ENCODE measurements around the gene EMSY.

The EMSY gene

GRCh38 chr11:76493626-76494539, 49.1 kb downstream of the EMSY start:
- no peak overlapping the region for H3K18ac ChIP-seq (ENCODE audit: low read length)
- no peak overlapping the region for H3K4me3 ChIP-seq (ENCODE audit: low read depth, low read length)
- H2AFZ ChIP-seq (ENCODE audit: insufficient read depth, low read length, poor library complexity), result no peak overlapping the region
- no peaks in the 10 kb centered on the region for H3K9me3 ChIP-seq (ENCODE audit: insufficient read depth, low read depth, low read length)
- no peaks in the 10 kb centered on the region for H3K27me3 ChIP-seq (ENCODE audit: insufficient read depth, low read length)
- H4K12ac ChIP-seq (ENCODE audit: low read depth, low read length), result no peak overlapping the region
- H3K23ac ChIP-seq (ENCODE audit: low read length), result no peak overlapping the region
- no peak overlapping the region for H3K27ac ChIP-seq (ENCODE audit: low read depth, low read length)
- H2AK5ac ChIP-seq (ENCODE audit: low read length), result no peak overlapping the region
- H3K4me2 ChIP-seq (ENCODE audit: low read length), result no peak overlapping the region
- H3K4me1 ChIP-seq (ENCODE audit: control insufficient read depth in 1 of 2, insufficient read depth in 2 of 2, low read length in 2 of 2), result no peaks in the 10 kb centered on the region
- no peak overlapping the region for H3K14ac ChIP-seq (ENCODE audit: low read length)
- WGBS (ENCODE audit: extremely low coverage, insufficient coverage, insufficient read length), result no CpG with 5 or more reads among the region's 25 CpGs
- no peak overlapping the region for H2BK120ac ChIP-seq (ENCODE audit: insufficient read depth, low read length, poor library complexity)
- H4K8ac ChIP-seq (ENCODE audit: low read depth, low read length), result no peak overlapping the region
- H3K79me2 ChIP-seq (ENCODE audit: control insufficient read depth, insufficient read depth, low read length, poor library complexity), result no peaks in the 10 kb centered on the region
- H3K36me3 ChIP-seq (ENCODE audit: control insufficient read depth in 1 of 2, insufficient read depth in 2 of 2, low read length in 2 of 2), result peaks cover 14 to 23% of the 10 kb centered on the region in 2 experiments
- no peaks in the 10 kb centered on the region for H3K79me1 ChIP-seq (ENCODE audit: low read length)
- H2BK12ac ChIP-seq (ENCODE audit: low read length), result no peak overlapping the region
- H4K91ac ChIP-seq (ENCODE audit: low read depth, low read length), result no peak overlapping the region
- DNase-seq, result no peak
- no peak overlapping the region for H2BK5ac ChIP-seq (ENCODE audit: low read depth, low read length, poor library complexity)
- H3K4ac ChIP-seq (ENCODE audit: low read depth, low read length), result no peak overlapping the region
- no peak overlapping the region for H3K9ac ChIP-seq (ENCODE audit: low read length)

- Histone ChIP-seq H3K23ac (ENCODE audit: low read length) (no peak overlapping the region), H3K18ac (ENCODE audit: low read length) (no peak overlapping the region), H3K79me2 (ENCODE audit: control insufficient read depth, insufficient read depth, low read length, poor library complexity) (no peaks in the 10 kb centered on the region), H2BK5ac (ENCODE audit: low read depth, low read length, poor library complexity) (no peak overlapping the region), H3K4me3 (ENCODE audit: low read depth, low read length) (no peak overlapping the region), H4K91ac (ENCODE audit: low read depth, low read length) (no peak overlapping the region), H2AFZ (ENCODE audit: insufficient read depth, low read length, poor library complexity) (no peak overlapping the region), H3K27me3 (ENCODE audit: insufficient read depth, low read length) (no peaks in the 10 kb centered on the region), H2BK120ac (ENCODE audit: insufficient read depth, low read length, poor library complexity) (no peak overlapping the region), H2AK5ac (ENCODE audit: low read length) (no peak overlapping the region), H3K4ac (ENCODE audit: low read depth, low read length) (no peak overlapping the region), H3K36me3 (ENCODE audit: control insufficient read depth in 1 of 2, insufficient read depth in 2 of 2, low read length in 2 of 2) (peaks cover 14 to 24% of the 10 kb centered on the region in 2 experiments), H3K79me1 (ENCODE audit: low read length) (no peaks in the 10 kb centered on the region), H4K12ac (ENCODE audit: low read depth, low read length) (no peak overlapping the region), H3K9me3 (ENCODE audit: insufficient read depth, low read depth, low read length) (no peaks in the 10 kb centered on the region), H3K14ac (ENCODE audit: low read length) (no peak overlapping the region), H4K8ac (ENCODE audit: low read depth, low read length) (no peak overlapping the region), H3K4me1 (ENCODE audit: control insufficient read depth in 1 of 2, insufficient read depth in 2 of 2, low read length in 2 of 2) (no peaks in the 10 kb centered on the region), H3K9ac (ENCODE audit: low read length) (no peak overlapping the region), H2BK12ac (ENCODE audit: low read length) (no peak overlapping the region), H3K4me2 (ENCODE audit: low read length) (no peak overlapping the region), H3K27ac (ENCODE audit: low read depth, low read length) (no peak overlapping the region)
- WGBS (ENCODE audit: extremely low coverage, insufficient coverage, insufficient read length), result no CpG with 5 or more reads among the region's 3 CpGs
- no peak for DNase-seq
Observed at GRCh38 chr11:76495019-76495418, 50.2 kb downstream of the EMSY start.

- no peak overlapping the region for H3K9ac ChIP-seq (ENCODE audit: low read length)
- H3K4me2 ChIP-seq (ENCODE audit: low read length), result no peak overlapping the region
- H4K12ac ChIP-seq (ENCODE audit: low read depth, low read length), result no peak overlapping the region
- no peak overlapping the region for H3K4me3 ChIP-seq (ENCODE audit: low read depth, low read length)
- no CpG with 5 or more reads among the region's 1 CpG for WGBS (ENCODE audit: extremely low coverage, insufficient coverage, insufficient read length)
- H3K27ac ChIP-seq (ENCODE audit: low read depth, low read length), result no peak overlapping the region
- H3K4me1 ChIP-seq (ENCODE audit: control insufficient read depth in 1 of 2, insufficient read depth in 2 of 2, low read length in 2 of 2), result no peaks in the 10 kb centered on the region
- DNase-seq, result no peak
- no peak overlapping the region for H4K91ac ChIP-seq (ENCODE audit: low read depth, low read length)
- no peak overlapping the region for H4K8ac ChIP-seq (ENCODE audit: low read depth, low read length)
- no peak overlapping the region for H2BK5ac ChIP-seq (ENCODE audit: low read depth, low read length, poor library complexity)
- no peak overlapping the region for H2AK5ac ChIP-seq (ENCODE audit: low read length)
- H2AFZ ChIP-seq (ENCODE audit: insufficient read depth, low read length, poor library complexity), result no peak overlapping the region
- no peak overlapping the region for H2BK120ac ChIP-seq (ENCODE audit: insufficient read depth, low read length, poor library complexity)
- no peak overlapping the region for H3K4ac ChIP-seq (ENCODE audit: low read depth, low read length)
- peak overlapping the region; percentile 45 for H2BK12ac ChIP-seq (ENCODE audit: low read length)
- no peaks in the 10 kb centered on the region for H3K27me3 ChIP-seq (ENCODE audit: insufficient read depth, low read length)
- no peaks in the 10 kb centered on the region for H3K79me2 ChIP-seq (ENCODE audit: control insufficient read depth, insufficient read depth, low read length, poor library complexity)
- peaks cover 14 to 24% of the 10 kb centered on the region in 2 experiments for H3K36me3 ChIP-seq (ENCODE audit: control insufficient read depth in 1 of 2, insufficient read depth in 2 of 2, low read length in 2 of 2)
- no peaks in the 10 kb centered on the region for H3K79me1 ChIP-seq (ENCODE audit: low read length)
- no peak overlapping the region for H3K23ac ChIP-seq (ENCODE audit: low read length)
- no peak overlapping the region for H3K18ac ChIP-seq (ENCODE audit: low read length)
- no peak overlapping the region for H3K14ac ChIP-seq (ENCODE audit: low read length)
- H3K9me3 ChIP-seq (ENCODE audit: insufficient read depth, low read depth, low read length), result no peaks in the 10 kb centered on the region
Observed at GRCh38 chr11:76496174-76496573, 51.4 kb downstream of the EMSY start.

- Histone ChIP-seq H3K4me2 (ENCODE audit: low read length) (no peak overlapping the region), H4K12ac (ENCODE audit: low read depth, low read length) (no peak overlapping the region), H3K4ac (ENCODE audit: low read depth, low read length) (no peak overlapping the region), H2BK12ac (ENCODE audit: low read length) (no peak overlapping the region), H3K27ac (ENCODE audit: low read depth, low read length) (no peak overlapping the region), H3K4me3 (ENCODE audit: low read depth, low read length) (no peak overlapping the region), H2BK5ac (ENCODE audit: low read depth, low read length, poor library complexity) (no peak overlapping the region), H2AK5ac (ENCODE audit: low read length) (no peak overlapping the region), H3K9me3 (ENCODE audit: insufficient read depth, low read depth, low read length) (no peaks in the 10 kb centered on the region), H3K36me3 (ENCODE audit: control insufficient read depth in 1 of 2, insufficient read depth in 2 of 2, low read length in 2 of 2) (peaks cover 0 to 2% of the 10 kb centered on the region in 2 experiments), H3K79me2 (ENCODE audit: control insufficient read depth, insufficient read depth, low read length, poor library complexity) (no peaks in the 10 kb centered on the region), H4K8ac (ENCODE audit: low read depth, low read length) (no peak overlapping the region), H4K91ac (ENCODE audit: low read depth, low read length) (no peak overlapping the region), H3K18ac (ENCODE audit: low read length) (no peak overlapping the region), H2BK120ac (ENCODE audit: insufficient read depth, low read length, poor library complexity) (no peak overlapping the region), H3K27me3 (ENCODE audit: insufficient read depth, low read length) (no peaks in the 10 kb centered on the region), H3K14ac (ENCODE audit: low read length) (no peak overlapping the region), H3K4me1 (ENCODE audit: control insufficient read depth in 1 of 2, insufficient read depth in 2 of 2, low read length in 2 of 2) (no peaks in the 10 kb centered on the region), H2AFZ (ENCODE audit: insufficient read depth, low read length, poor library complexity) (no peak overlapping the region), H3K9ac (ENCODE audit: low read length) (no peak overlapping the region), H3K23ac (ENCODE audit: low read length) (no peak overlapping the region), H3K79me1 (ENCODE audit: low read length) (no peaks in the 10 kb centered on the region)
- no peak for DNase-seq
- WGBS (ENCODE audit: extremely low coverage, insufficient coverage, insufficient read length), result no CpG with 5 or more reads among the region's 5 CpGs
Observed at GRCh38 chr11:76501526-76502202, 56.8 kb downstream of the EMSY start.
